CD4-positive, alpha-beta T cell treated with Interleukin-1 beta for 1 hour (primary cell): ENCODE measurements around the gene CYTH2.
"Not testable (repeated sequence)": the region's sequence is repeated elsewhere in the genome, so short reads cannot be mapped to it uniquely, and the experiment has no call there.

Experiments
- DNase-seq, 2 donors: peaks; one replicate each; pipeline ENCODE4 v3.0.0-alpha.2; 2020 to 2022

Gene CYTH2

GRCh38 chr19:48513289-48514122, 44.3 kb downstream of the CYTH2 start:
- DNase-seq = peak; percentile 76 to 81

GRCh38 chr19:48514123-48514458, 44.9 kb downstream of the CYTH2 start:
- no peak for DNase-seq

GRCh38 chr19:48516536-48516935, 47.4 kb downstream of the CYTH2 start:
- DNase-seq = no peak

- no peak for DNase-seq
These were observed 49.0 kb downstream of the CYTH2 start for GRCh38 chr19:48518207-48518606.

GRCh38 chr19:48519426-48519825, 50.3 kb downstream of the CYTH2 start:
- DNase-seq = not testable (repeated sequence)

- DNase-seq = no peak
These were observed 51.0 kb downstream of the CYTH2 start for GRCh38 chr19:48520134-48520533.

GRCh38 chr19:48524221-48524620, 55.1 kb downstream of the CYTH2 start:
- no peak for DNase-seq

GRCh38 chr19:48524732-48525131, 55.6 kb downstream of the CYTH2 start:
- no peak for DNase-seq

GRCh38 chr19:48529156-48529555, 60.0 kb downstream of the CYTH2 start:
- DNase-seq = no peak

GRCh38 chr19:48530066-48530720, 61.0 kb downstream of the CYTH2 start:
- DNase-seq = no peak

- no peak for DNase-seq
These were observed 61.6 kb downstream of the CYTH2 start for GRCh38 chr19:48530770-48531169.
